CD4-positive, alpha-beta T cell treated with Interleukin-15 for 1 hour (primary cell): ENCODE measurements around the gene HIVEP2.

Experiments used
- DNase-seq: peaks from one replicate; pipeline ENCODE4 v3.0.0-alpha.2; 2020

Gene HIVEP2

DNA sequence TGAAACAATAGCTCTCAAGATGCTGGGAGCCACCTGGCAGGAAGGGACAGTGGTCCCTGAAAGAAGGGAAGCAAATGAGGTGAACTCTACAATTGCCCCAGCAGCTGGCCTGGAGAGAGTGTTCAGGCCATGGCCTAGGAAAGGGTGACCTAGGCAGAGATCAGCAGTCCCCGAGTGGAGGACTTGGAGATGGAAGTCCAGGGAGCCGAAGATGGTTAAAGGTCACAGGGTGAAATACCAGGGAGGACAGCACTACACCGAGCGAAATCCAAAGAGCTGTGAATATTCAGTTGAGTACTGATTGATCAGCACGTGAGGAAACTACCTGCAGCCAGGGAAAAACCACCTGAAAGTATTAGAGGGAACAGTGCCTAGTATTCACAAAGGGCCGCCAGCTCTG lies 133.1 kb downstream of the HIVEP2 start:
- no peak for DNase-seq

GRCh38 chr6:142810952-142811514 lies 133.9 kb downstream of the HIVEP2 start:
- DNase-seq = no peak

GRCh38 chr6:142809947-142810346 lies 135.0 kb downstream of the HIVEP2 start:
- no peak for DNase-seq

DNA sequence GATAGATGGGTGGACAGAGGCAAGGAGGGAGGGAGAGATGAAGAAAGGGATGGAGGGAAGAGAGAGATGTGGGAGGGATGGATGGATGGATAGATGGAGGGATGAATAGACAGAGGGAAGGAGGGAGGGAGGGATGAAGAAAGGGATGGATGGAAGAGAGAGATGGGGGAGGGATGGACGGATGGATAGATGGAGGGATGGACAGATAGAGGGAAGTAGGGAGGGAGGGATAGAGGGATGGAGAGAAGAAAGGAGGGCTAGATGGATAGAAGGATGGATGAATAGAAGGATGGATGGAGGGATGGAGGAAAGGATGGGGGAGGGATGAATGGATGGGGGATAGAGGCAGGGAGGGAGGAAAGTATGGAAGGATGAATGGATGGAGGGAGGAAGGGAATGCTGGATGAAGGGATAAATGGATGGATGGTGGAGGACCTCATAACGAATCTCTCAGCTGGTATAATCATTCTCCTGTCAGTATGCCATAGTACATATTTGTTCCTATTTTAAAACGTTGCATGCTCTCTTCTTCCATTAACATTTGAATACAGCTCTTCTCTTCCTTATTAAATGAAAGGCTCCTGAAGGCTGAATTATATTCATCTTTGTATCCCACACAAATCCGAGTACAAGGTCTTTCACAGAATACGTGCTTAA lies 136.4 kb downstream of the HIVEP2 start:
- DNase-seq = no peak

DNA sequence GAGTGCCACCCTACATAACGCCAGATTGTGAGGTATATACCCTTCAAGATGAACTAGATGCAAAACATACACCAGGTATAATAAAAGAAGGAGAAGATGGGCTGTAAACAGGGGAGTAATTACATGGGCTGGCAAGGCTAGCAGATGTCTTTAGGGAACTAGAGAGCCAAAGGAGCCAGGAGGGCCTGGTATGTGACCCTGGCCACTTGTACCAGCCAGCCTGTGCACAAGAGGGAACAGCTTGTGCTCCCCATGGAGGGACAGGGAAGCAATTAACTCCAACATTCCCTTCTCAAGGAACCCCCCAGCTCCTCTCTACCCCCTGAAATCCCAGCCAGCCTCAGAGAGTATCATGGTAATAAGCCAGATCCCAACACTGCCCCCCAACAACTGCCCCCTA lies 139.9 kb downstream of the HIVEP2 start:
- DNase-seq = no peak

GRCh38 chr6:142804490-142804889 lies 140.5 kb downstream of the HIVEP2 start:
- DNase-seq = no peak

- no peak for DNase-seq
Observed at GRCh38 chr6:142803495-142804058, 141.4 kb downstream of the HIVEP2 start.

- no peak for DNase-seq
Observed at GRCh38 chr6:142803032-142803431, 141.9 kb downstream of the HIVEP2 start.

DNA sequence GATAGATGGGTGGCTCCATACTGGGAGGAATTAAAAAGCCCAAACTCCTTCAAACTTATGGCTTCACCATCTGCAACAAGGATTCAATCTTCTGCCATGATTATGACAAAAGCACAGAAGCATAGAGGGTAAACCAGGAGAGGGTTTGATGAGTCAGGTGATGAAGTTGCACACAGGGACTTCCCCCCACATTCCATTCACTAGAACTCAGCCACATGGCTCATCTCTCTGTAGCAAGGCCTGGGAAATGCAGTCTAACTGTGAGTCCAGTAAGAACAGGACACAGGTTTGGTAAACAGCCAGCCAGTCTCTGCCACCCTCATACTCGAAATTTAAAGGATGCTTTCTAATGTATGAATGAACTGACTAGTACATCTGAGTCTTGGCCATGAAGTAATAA lies 142.9 kb downstream of the HIVEP2 start:
- no peak for DNase-seq

DNA sequence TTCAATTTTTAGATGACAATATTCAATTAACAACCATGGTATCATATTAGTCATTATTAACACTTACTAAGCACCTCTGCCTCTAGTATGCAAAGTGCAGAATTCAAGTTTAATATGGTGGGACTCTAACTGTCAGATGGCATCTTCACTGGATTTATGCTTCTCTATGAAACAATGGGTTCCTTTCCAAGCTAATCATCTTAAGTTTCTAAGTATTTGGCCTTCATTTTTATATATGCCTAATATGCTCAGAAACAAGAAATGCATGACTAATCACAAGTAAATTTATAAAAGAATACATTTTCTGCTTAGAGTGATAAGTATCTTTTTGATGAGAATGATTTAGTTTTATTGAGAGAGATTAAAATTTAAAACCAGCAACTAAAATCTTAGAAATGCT lies 144.7 kb downstream of the HIVEP2 start:
- no peak for DNase-seq

DNA sequence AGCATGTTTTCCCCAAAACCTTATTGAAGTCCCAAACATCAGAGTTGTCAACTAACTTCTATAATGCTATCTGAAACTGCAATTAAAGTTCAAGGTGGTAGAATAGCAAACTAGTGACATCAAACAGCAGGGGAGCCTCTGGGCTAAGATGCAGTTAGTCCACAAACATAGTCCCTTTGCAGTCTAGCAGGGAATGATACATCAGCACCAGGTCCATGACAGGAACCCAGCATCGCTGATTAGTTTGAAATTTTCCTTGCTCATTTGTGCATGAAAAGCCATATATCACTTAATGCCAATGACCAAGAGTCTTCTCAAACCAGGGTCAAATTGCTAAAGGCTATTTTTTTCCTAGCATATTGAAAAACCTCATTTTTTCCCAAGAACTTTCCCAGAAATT lies 145.3 kb downstream of the HIVEP2 start:
- no peak for DNase-seq

- no peak for DNase-seq
Observed at GRCh38 chr6:142797159-142797558, 147.8 kb downstream of the HIVEP2 start.

GRCh38 chr6:142796571-142796970 lies 148.4 kb downstream of the HIVEP2 start:
- DNase-seq = no peak

- DNase-seq = no peak
Observed at GRCh38 chr6:142796024-142796423, 149.0 kb downstream of the HIVEP2 start.

- no peak for DNase-seq
Observed at GRCh38 chr6:142794424-142794823, 150.6 kb downstream of the HIVEP2 start.

GRCh38 chr6:142790257-142790656 lies 154.7 kb downstream of the HIVEP2 start:
- no peak for DNase-seq

GRCh38 chr6:142787422-142787821 lies 157.6 kb downstream of the HIVEP2 start:
- DNase-seq = no peak

DNA sequence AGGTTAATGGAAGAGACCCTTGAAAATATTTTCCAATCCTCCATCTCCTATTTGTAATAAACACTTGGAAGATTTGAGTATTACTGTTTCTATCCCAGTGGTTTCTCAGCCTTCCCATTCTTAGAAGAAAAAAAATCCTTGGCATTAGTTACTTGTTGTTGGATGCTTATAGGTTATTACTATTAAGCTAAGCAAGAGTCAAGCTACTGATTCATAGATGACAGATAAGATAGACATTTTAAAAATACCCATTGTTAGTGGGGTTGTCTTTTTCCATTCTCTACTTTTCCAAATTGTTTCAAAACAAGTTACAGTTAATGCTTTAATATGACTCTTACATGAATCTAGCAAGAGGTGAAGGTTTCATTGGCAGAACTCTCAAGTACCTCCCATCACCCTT lies 158.5 kb downstream of the HIVEP2 start:
- no peak for DNase-seq

GRCh38 chr6:142784344-142784743 lies 160.6 kb downstream of the HIVEP2 start:
- DNase-seq = peak; percentile 34

DNA sequence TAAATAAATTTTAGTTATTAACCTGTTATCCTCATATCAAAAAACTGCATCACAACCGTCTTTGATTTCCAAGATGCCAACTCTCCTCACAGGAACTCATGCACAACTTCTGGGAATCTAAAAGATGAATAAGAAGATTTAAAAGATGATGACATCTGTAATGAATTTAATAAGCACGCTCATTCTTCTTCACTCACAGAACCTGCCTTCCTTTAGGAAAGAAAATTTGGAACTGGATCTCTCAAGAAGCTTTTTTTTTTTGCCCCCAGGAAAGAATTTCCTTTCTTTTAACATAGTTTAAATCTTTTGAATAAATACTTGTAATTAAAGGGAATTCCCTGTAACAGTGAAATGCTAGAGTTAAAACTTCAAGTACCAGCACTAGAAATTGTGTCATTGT lies 161.5 kb downstream of the HIVEP2 start:
- no peak for DNase-seq

DNA sequence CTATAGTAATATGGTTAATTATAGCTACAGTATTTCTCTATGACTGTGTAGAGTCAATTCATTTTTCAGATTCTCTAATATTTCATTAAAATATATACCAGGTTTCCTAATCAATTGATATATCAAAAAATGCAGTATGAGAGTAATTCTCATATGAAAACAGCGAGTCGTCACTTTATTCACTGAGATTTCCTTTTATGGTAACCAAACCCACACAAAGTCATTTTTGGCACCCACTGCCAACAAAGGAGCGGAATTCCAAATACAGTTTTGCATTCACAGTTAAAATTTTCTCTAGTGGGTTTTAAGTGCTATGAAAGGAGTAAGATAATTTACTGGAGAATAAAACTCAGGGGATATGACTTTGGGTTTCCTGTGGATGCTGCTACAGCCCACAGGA lies 163.8 kb downstream of the HIVEP2 start:
- DNase-seq = no peak

- no peak for DNase-seq
Observed at GRCh38 chr6:142773859-142774648, 170.9 kb downstream of the HIVEP2 start.

DNA sequence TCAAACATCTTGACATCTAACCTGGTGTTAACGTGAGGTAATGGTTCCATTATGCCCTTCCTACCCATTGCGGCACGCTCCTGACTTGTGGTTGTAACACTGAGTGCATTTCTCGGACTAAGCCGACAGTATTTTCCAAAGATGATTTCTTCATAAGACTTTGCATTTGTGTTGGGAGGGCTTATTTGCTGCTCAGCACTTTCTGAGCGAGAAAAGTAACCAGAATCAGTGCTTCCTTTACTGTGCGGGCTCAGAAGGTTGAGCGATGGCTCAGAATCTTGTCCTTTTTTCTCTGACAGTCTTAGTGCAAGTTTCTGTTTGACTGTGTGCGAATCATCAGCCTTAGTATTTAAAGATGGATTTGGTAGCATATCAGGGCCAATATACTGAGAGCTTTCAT lies 171.7 kb downstream of the HIVEP2 start:
- DNase-seq = no peak

DNA sequence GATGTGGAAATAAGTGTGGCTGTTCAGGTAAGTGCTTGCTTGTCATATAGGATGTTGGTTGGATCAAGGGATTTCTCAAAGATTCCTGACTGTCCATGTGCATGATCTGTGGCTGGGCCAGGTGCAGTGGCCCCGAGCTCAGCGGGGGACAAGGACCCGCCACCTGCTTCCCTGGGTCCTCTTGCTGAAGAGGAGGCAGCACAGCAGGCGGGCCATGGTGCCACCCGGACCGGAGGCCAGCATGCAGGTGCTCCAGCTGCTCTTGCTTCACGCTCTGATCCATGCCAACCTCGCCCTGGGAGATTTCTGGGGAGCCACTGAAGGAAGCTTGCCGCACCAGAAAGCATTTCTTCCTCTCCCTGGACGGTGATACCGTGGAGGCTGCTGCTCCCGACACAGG lies 173.8 kb downstream of the HIVEP2 start:
- DNase-seq = no peak
